ENCODE measurements around the gene HJV.
A peak's percentile ranks its signal among the peaks of the same experiment; 100 is the strongest.

Gene HJV

DNA sequence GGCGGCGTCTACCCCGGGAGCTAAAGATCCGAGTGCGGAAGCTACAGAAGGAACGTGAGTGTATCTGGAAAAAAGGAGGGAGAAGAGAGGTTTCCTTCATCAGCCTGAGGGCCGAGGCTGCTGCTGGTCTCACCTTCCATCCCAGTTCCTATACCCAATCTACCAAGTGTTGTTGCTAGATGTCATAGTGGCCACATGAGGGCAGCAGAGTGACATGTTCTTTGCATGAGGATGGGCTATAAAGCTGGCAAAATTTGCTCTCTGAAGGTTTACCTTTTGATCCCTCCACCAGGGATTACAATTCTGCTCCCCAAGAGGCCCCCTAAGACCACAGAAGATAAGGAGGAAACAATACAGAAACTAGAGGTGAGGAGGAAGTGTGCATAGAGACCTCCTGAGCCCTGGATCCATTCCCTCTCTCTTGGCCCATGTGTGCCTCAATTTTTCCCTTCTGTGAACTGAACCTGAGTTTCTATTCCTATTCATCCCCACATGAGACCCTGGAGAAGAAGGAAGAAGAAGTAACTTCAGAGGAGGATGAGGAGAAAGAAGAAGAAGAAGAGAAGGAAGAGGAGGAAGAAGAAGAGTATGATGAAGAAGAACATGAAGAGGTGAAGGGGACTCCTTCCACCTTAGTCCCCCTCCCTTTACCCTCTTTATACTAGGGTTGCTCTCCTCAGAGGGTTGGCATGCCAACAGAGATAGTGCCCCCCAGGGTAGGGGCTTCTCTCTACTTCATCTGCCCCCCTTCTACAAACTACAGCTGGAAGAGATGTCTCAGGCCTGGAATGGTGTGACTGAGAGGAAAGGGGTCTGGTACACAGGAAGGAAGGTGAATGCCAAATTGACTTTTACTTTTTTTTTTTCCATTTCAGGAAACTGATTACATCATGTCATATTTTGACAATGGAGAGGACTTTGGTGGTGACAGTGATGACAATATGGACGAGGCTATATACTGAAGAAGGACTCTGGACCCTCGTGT lies 43.8 kb downstream of the HJV start:
- DNase-seq (ENCODE audit: low spot score), result peak; percentile 80

DNA sequence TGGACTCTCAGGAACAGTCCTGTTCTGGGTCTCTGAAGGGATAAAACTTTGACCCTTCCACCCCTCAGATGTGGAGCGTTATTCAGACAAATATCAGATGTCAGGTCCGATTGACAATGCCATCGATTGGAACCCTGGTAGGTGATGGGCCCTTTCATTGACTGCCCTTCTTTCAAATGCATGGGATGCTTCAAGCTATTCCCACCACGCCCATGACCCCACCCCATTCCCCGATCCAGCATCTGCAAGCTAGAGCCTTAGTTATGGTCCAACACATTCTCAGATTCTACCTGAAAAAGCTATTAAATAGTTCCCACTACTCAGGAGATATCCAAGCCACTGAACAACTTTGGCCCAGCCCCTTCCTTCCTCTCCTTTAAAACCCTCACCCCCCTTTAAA lies 44.5 kb downstream of the HJV start:
- no peak for DNase-seq (ENCODE audit: low spot score)

DNA sequence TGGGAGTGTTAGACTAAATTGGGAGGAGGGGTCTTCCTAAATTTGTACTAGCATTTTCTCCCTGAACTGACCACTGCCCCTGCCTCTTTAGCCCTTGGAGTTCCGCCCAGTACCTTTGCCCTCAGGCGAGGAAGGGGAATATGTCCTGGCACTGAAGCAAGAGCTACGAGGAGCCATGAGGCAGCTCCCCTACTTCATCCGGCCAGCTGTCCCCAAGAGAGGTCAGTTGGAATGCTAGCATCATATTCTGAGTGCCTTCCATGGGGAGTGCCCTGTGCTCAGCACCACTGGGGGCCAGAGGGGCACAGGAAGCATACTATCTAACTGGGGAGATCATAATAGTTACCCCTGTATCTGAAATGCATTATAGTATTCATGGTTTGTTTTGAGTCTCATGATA lies 46.3 kb downstream of the HJV start:
- DNase-seq (ENCODE audit: low spot score), result no peak

DNA sequence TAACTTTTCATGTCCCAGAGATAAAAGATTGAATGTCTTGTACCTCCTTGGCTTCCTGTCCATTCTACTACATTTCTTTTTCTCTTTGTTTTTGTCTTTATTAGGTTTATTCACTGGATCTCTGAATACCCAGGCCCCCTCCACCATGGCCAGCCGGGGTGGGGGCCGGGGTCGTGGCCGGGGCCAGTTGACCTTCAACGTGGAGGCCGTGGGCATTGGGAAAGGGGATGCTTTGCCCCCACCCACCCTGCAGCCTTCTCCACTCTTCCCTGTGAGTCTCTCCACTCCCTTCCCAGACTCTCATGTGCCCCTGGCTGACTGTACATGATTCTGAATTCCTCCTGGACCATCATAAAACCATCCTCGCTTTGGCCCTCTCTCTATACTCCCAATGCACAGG lies 46.8 kb downstream of the HJV start:
- DNase-seq (ENCODE audit: low spot score), result no peak

DNA sequence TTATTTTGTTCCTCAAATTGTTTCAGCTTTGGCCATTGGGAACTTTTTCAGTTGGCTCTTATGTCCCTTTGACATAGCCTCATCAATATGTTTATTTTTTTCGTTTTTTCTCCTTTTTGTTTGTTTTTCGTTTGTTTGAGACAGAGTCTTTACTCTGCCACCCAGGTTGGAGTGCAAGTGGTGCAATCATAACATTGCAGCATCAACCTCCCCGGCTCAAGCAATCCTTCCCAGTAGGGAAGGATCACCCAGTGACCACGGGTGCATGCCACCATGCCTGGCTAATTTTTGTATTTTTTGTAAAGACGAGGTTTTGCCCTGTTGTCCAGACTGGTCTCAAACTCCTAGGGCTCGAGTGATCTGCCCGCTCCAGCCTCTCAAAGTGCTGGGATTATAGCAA lies 49.0 kb downstream of the HJV start:
- no peak for DNase-seq (ENCODE audit: low spot score)
